HepG2 (cell line): ENCODE results near the gene GRM2. TPM values are rescaled to one million over a fixed set of nuclear protein-coding genes. Genes with fewer than 3 reads are reported as not detected.

Source experiments
- AHR ChIP-seq: IDR thresholded peaks from 2 replicates; pipeline ENCODE4 v1.6.1; 2018; ENCODE audit warnings: missing genetic modification reagents, missing compliant biosample characterization
- CENPT ChIP-seq: sonication (generic); formaldehyde crosslinking; IDR thresholded peaks from 2 replicates; pipeline ENCODE4 v1.8.0; 2022; ENCODE audit warnings: low read depth, mild to moderate bottlenecking, moderate library complexity, missing genetic modification reagents
- DNMT3B ChIP-seq: conservative IDR thresholded peaks from 2 replicates; pipeline ENCODE4 v1.6.1; 2016; ENCODE audit warnings: missing biosample characterization, control low read depth
- FOXA1 ChIP-seq, 2 experiments: fragments of 450-650 bp in 1 of 2; sonication (generic) in 1 of 2; formaldehyde crosslinking in 1 of 2; IDR thresholded peaks; 2 replicates each; pipeline versions ENCODE4 v1.4.0 to v1.6.1; 2016 to 2020; ENCODE audit warnings: missing genetic modification reagents in 1 of 2
- IKZF4 ChIP-seq: sonication (generic); formaldehyde crosslinking; IDR thresholded peaks from 2 replicates; pipeline ENCODE4 v1.5.1; 2020; ENCODE audit warnings: borderline replicate concordance, mild to moderate bottlenecking, low read depth, missing genetic modification reagents; ENCODE audit errors: not compliant biosample characterization
- MAF1 ChIP-seq: sonication (generic); formaldehyde crosslinking; IDR thresholded peaks from 2 replicates; pipeline ENCODE4 v1.5.0; 2020; ENCODE audit warnings: missing genetic modification reagents, borderline replicate concordance
- MLLT10 ChIP-seq: sonication (generic); formaldehyde crosslinking; IDR thresholded peaks from 2 replicates; pipeline ENCODE4 v1.4.0; 2020; ENCODE audit warnings: missing genetic modification reagents
- MXI1 ChIP-seq: IDR thresholded peaks from 3 replicates; pipeline ENCODE4 v1.6.1; 2012; ENCODE audit warnings: low read depth, low read length, inconsistent platforms, borderline replicate concordance
- NONO ChIP-seq, 2 experiments: fragments of 450-650 bp in 1 of 2; sonication (generic) in 1 of 2; formaldehyde crosslinking in 1 of 2; IDR thresholded peaks in 1 of 2; conservative IDR thresholded peaks in 1 of 2; 2 replicates each; pipeline versions ENCODE4 v1.6.1 to v1.8.0; 2017 to 2022; ENCODE audit warnings: mild to moderate bottlenecking in 1 of 2, missing genetic modification reagents in 1 of 2, moderate library complexity in 1 of 2
- ONECUT2 ChIP-seq: sonication (generic); formaldehyde crosslinking; IDR thresholded peaks from 2 replicates; pipeline ENCODE4 v1.4.0; 2020; ENCODE audit warnings: missing genetic modification reagents
- PAX8 ChIP-seq: sonication (generic); formaldehyde crosslinking; IDR thresholded peaks from 2 replicates; pipeline ENCODE4 v1.8.0; 2022; ENCODE audit warnings: mild to moderate bottlenecking, missing genetic modification reagents, borderline replicate concordance
- PPARG ChIP-seq: conservative IDR thresholded peaks from 2 replicates; pipeline ENCODE4 v1.6.1; 2016; ENCODE audit warnings: missing biosample characterization, missing genetic modification reagents
- RARG ChIP-seq: sonication (generic); formaldehyde crosslinking; IDR thresholded peaks from 2 replicates; pipeline ENCODE4 v1.4.0; 2020; ENCODE audit warnings: low read depth, mild to moderate bottlenecking, missing genetic modification reagents
- SAFB2 ChIP-seq: sonication (generic); formaldehyde crosslinking; IDR thresholded peaks from 2 replicates; pipeline ENCODE4 v1.5.1; 2020; ENCODE audit warnings: missing genetic modification reagents, low read depth, mild to moderate bottlenecking, borderline replicate concordance
- ZNF230 ChIP-seq: sonication (generic); formaldehyde crosslinking; IDR thresholded peaks from 2 replicates; pipeline ENCODE4 v1.4.0; 2020; ENCODE audit warnings: mild to moderate bottlenecking, missing genetic modification reagents
- ZNF570 ChIP-seq: sonication (generic); formaldehyde crosslinking; IDR thresholded peaks from 2 replicates; pipeline ENCODE4 v1.4.0; 2020; ENCODE audit warnings: mild to moderate bottlenecking, missing genetic modification reagents, borderline replicate concordance
- ZNF629 ChIP-seq: sonication (generic); formaldehyde crosslinking; conservative IDR thresholded peaks from 2 replicates; pipeline ENCODE4 v1.5.0; 2020; ENCODE audit warnings: missing genetic modification reagents
- polyA plus RNA-seq, 8 experiments: library from polyadenylated mRNA; depleted of rRNA in 3 of 8; stranded (reverse) in 7 of 8; unstranded in 1 of 8; fragments of >200 nt; fragmentation: Illumina TruSeq in 4 of 8; extraction: Trizol in 4 of 8; gene quantifications; 2 replicates each; pipeline versions ENCODE4 v1.2.1 to v1.2.3, GENCODE V29; 2011 to 2016; ENCODE audit warnings: low read depth in 4 of 8, missing spikeins in 1 of 8, mixed read lengths in 1 of 8; ENCODE audit not compliant: insufficient read depth in 1 of 8
- total RNA-seq, 5 experiments: library from RNA; depleted of rRNA; stranded (reverse); fragments of >200 nt; fragmentation: Illumina TruSeq; extraction: Trizol; gene quantifications; 2 replicates each; pipeline ENCODE4 v1.2.3, GENCODE V29; 2016; ENCODE audit warnings: low read depth in 1 of 5
- TF ChIP-seq, protein P1 (sequence below): sonication (generic); formaldehyde crosslinking; IDR thresholded peaks from 2 replicates; pipeline ENCODE4 v1.8.0; 2022; ENCODE audit warnings: low read depth, missing genetic modification reagents
- TF ChIP-seq, protein P2 (sequence below): sonication (generic); formaldehyde crosslinking; IDR thresholded peaks from 2 replicates; pipeline ENCODE4 v1.5.0; 2020; ENCODE audit warnings: mild to moderate bottlenecking, missing genetic modification reagents, moderate library complexity
- TF ChIP-seq, protein P3 (sequence below): IDR thresholded peaks from 2 replicates; pipeline ENCODE4 v1.6.1; 2016; ENCODE audit warnings: low read depth, control low read depth
- TF ChIP-seq, protein P4 (sequence below): IDR thresholded peaks from 2 replicates; pipeline ENCODE4 v1.6.1; 2016; ENCODE audit warnings: control low read depth
- TF ChIP-seq, protein P5 (sequence below): conservative IDR thresholded peaks from 2 replicates; pipeline ENCODE4 v1.6.1; 2018; ENCODE audit warnings: missing genetic modification reagents

Gene GRM2
- total and polyA plus RNA-seq, 2 of the 13 experiments (the other 11 are each of a cell fraction or from before 2014, with no cell fraction given) = 0.04 to 0.07 TPM

DNA sequence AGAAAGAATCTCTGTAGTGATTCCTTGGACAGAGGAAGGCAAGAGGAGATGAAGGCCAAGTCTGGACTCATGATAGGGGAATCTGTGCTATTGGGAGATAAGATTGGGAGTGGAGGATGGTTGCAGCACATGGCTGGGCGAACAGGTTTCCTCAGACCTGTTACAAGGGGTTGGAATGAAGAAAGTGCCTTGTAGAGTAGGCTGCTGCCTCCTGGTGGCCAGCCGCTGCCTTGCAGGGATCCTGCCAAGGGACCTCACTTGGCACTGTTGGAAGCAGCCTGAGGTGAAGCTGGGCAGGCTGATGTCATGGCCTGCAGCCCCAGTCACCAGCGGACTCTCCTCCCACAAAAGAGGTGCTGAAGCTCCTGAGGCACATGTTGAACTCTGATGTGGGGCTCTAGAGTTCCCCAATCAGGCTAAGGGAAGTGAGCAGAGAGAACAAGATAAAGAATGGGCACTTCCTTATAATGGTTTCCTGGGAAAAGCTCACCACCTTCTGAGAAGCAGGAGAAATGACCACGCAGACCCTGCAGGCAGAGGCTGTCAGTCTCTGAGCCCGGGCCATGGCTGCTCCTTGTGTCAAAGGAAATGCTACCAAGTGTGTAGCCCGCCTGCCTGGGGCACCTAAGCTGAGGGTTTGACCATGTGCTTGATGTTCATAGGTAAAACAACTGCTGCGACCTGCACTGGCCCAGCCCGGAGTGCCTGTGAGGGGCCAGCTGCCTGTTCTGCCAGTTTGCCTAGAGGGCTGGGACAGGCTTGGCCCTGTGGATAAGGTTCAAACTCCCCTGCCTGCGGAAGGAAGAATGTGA, 37.4 kb upstream of the GRM2 start (continued):
- TF ChIP-seq MLLT10 (CRISPR knock-in tag) (no peak), MXI1 (peak; percentile 56; the same call in 1 of the 3 replicates), DNMT3B (CRISPR knock-in tag) (no peak), ONECUT2 (no peak), ZNF230 (CRISPR knock-in tag) (no peak), IKZF4 (no peak), FOXA1 (IDR thresholded peaks at IDR 0.05) (no peak), FOXA1 (CRISPR knock-in tag; IDR thresholded peaks at IDR 0.05) (0 out of 2 replicates have a peak, but pooled peaks have one; percentile 18), NONO (IDR thresholded peaks at IDR 0.05) (no peak), NONO (CRISPR knock-in tag; conservative IDR thresholded peaks at IDR 0.05) (no peak), MAF1 (CRISPR knock-in tag) (peak; percentile 29; the same call in 1 of the 2 replicates), SAFB2 (no peak), PPARG (CRISPR knock-in tag) (no peak), ZNF570 (CRISPR knock-in tag) (no peak), PAX8 (CRISPR knock-in tag) (no peak), CENPT (no peak), RARG (no peak), ZNF629 (CRISPR knock-in tag) (no peak), AHR (CRISPR knock-in tag) (no peak)
- TF ChIP-seq, protein P1, sequence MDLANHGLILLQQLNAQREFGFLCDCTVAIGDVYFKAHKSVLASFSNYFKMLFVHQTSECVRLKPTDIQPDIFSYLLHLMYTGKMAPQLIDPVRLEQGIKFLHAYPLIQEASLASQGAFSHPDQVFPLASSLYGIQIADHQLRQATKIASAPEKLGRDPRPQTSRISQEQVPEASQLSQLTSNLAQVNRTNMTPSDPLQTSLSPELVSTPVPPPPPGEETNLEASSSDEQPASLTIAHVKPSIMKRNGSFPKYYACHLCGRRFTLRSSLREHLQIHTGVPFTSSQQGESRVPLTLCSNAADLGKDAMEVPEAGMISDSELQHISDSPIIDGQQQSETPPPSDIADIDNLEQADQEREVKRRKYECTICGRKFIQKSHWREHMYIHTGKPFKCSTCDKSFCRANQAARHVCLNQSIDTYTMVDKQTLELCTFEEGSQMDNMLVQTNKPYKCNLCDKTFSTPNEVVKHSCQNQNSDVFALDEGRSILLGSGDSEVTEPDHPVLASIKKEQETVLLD (CRISPR knock-in tag) = no peak
- TF ChIP-seq, protein P2, sequence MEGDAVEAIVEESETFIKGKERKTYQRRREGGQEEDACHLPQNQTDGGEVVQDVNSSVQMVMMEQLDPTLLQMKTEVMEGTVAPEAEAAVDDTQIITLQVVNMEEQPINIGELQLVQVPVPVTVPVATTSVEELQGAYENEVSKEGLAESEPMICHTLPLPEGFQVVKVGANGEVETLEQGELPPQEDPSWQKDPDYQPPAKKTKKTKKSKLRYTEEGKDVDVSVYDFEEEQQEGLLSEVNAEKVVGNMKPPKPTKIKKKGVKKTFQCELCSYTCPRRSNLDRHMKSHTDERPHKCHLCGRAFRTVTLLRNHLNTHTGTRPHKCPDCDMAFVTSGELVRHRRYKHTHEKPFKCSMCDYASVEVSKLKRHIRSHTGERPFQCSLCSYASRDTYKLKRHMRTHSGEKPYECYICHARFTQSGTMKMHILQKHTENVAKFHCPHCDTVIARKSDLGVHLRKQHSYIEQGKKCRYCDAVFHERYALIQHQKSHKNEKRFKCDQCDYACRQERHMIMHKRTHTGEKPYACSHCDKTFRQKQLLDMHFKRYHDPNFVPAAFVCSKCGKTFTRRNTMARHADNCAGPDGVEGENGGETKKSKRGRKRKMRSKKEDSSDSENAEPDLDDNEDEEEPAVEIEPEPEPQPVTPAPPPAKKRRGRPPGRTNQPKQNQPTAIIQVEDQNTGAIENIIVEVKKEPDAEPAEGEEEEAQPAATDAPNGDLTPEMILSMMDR = peak; percentile 97
- TF ChIP-seq, protein P3, sequence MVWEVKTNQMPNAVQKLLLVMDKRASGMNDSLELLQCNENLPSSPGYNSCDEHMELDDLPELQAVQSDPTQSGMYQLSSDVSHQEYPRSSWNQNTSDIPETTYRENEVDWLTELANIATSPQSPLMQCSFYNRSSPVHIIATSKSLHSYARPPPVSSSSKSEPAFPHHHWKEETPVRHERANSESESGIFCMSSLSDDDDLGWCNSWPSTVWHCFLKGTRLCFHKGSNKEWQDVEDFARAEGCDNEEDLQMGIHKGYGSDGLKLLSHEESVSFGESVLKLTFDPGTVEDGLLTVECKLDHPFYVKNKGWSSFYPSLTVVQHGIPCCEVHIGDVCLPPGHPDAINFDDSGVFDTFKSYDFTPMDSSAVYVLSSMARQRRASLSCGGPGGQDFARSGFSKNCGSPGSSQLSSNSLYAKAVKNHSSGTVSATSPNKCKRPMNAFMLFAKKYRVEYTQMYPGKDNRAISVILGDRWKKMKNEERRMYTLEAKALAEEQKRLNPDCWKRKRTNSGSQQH (CRISPR knock-in tag) = no peak
- TF ChIP-seq, protein P4, sequence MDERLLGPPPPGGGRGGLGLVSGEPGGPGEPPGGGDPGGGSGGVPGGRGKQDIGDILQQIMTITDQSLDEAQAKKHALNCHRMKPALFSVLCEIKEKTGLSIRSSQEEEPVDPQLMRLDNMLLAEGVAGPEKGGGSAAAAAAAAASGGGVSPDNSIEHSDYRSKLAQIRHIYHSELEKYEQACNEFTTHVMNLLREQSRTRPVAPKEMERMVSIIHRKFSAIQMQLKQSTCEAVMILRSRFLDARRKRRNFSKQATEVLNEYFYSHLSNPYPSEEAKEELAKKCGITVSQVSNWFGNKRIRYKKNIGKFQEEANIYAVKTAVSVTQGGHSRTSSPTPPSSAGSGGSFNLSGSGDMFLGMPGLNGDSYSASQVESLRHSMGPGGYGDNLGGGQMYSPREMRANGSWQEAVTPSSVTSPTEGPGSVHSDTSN = no peak
- TF ChIP-seq, protein P5, sequence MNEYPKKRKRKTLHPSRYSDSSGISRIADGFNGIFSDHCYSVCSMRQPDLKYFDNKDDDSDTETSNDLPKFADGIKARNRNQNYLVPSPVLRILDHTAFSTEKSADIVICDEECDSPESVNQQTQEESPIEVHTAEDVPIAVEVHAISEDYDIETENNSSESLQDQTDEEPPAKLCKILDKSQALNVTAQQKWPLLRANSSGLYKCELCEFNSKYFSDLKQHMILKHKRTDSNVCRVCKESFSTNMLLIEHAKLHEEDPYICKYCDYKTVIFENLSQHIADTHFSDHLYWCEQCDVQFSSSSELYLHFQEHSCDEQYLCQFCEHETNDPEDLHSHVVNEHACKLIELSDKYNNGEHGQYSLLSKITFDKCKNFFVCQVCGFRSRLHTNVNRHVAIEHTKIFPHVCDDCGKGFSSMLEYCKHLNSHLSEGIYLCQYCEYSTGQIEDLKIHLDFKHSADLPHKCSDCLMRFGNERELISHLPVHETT (CRISPR knock-in tag) = no peak
